MCF 10A (cell line): ENCODE measurements around the gene RABGAP1L. TPM values are rescaled to one million over a fixed set of nuclear protein-coding genes. Genes with fewer than 3 reads are reported as not detected.
"Not testable (repeated sequence)": the region's sequence is repeated elsewhere in the genome, so short reads cannot be mapped to it uniquely, and the experiment has no call there.

ENCODE experiments used
- BruUV-seq: library from RNA; stranded (reverse); fragments of 400-500 nt; replicated peaks from 2 replicates; lab custom pipeline; 2021; lab: Mats Ljungman, UMichigan
- CTCF ChIA-PET: fragments of 300-600 bp; sonication (Branson Sonifier 250); formaldehyde crosslinking; extraction: SDS; loops from one replicate; lab custom pipeline; 2021; ENCODE audit warnings: antibody characterized with exemption, inconsistent platforms; lab: Yijun Ruan, JAX
- POLR2A ChIA-PET: fragments of 300-600, 350-650 bp; sonication (Branson Sonifier 250); formaldehyde crosslinking; extraction: SDS; loops from one replicate; lab custom pipeline; 2020; ENCODE audit warnings: antibody characterized with exemption, inconsistent platforms; lab: Yijun Ruan, JAX
- DNase-seq: peaks from one replicate; pipeline ENCODE4 v3.0.0-alpha.2; 2018; ENCODE audit not compliant: unreplicated experiment
- H3K27ac Mint-ChIP-seq: one replicate; pipeline ENCODE4 v1.8.0; 2022; ENCODE audit warnings: mild to moderate bottlenecking, low read depth, mixed read lengths; ENCODE audit not compliant: unreplicated experiment
- H3K27me3 Mint-ChIP-seq: one replicate; pipeline ENCODE4 v1.8.0; 2022; ENCODE audit warnings: mixed read lengths; ENCODE audit not compliant: insufficient read depth, unreplicated experiment
- H3K36me3 Mint-ChIP-seq: one replicate; pipeline ENCODE4 v1.8.0; 2022; ENCODE audit warnings: mild to moderate bottlenecking, moderate library complexity, mixed read lengths; ENCODE audit not compliant: insufficient read depth, unreplicated experiment
- H3K4me1 Mint-ChIP-seq: one replicate; pipeline ENCODE4 v1.8.0; 2022; ENCODE audit warnings: mixed read lengths; ENCODE audit not compliant: insufficient read depth, unreplicated experiment
- H3K4me3 Mint-ChIP-seq: one replicate; pipeline ENCODE4 v1.8.0; 2022; ENCODE audit warnings: mild to moderate bottlenecking, moderate library complexity, mixed read lengths; ENCODE audit not compliant: unreplicated experiment
- H3K9me3 Mint-ChIP-seq: one replicate; pipeline ENCODE4 v1.8.0; 2022; ENCODE audit warnings: mixed read lengths; ENCODE audit not compliant: unreplicated experiment
- intact Hi-C: fragments of 100-400 bp; cut with micrococcal nuclease; formaldehyde crosslinking; loops from 2 replicates; pipeline ENCODE4 v1.14.1; 2022
- total RNA-seq: library from RNA; stranded (reverse); gene quantifications from 2 replicates; pipeline ENCODE4 v1.2.3, GENCODE V29; 2022
- TF ChIP-seq, protein P1 (sequence below): fragments of 200-600 bp; IDR thresholded peaks from one replicate; pipeline ENCODE4 v1.8.0; 2022; ENCODE audit warnings: antibody characterized with exemption, mild to moderate bottlenecking; ENCODE audit not compliant: unreplicated experiment

Gene RABGAP1L
- total RNA-seq, 1 experiment from 2014 or later, result 18.2 TPM

DNA sequence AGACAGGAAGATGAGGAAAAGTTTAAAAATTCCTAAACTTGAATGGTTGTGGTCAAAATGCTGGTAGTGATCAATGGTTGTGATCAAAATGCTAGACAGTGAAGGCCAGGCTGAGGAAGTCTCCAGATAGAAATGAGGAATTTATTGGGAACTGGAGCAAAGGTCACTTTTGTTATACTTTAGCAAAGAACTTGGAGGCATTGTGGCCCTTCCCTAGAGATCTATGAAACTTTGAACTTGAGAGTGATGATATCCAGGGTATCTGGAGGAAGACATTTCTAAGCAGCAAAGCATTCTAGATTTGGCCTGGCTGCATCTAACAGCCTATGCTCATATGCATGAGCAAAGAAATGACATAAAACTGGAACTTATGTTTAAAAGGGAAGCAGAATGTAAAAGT lies 35.5 kb upstream of the RABGAP1L start:
- H3K27me3 Mint-ChIP-seq, result no peaks in the 10 kb centered on the region
- ChIA-PET CTCF (interaction anchor here (0.6 to 1.9 kb wide), 3 partner anchors 9 to 1514 kb away, joined by 3 to 5 read pairs (median 3); no protein-coding TSS in a partner anchor), POLR2A (no interaction called here)
- peaks cover 7% of the 10 kb centered on the region for H3K9me3 Mint-ChIP-seq
- no peaks in the 10 kb centered on the region for H3K36me3 Mint-ChIP-seq
- H3K27ac Mint-ChIP-seq, result no peak overlapping the region
- intact Hi-C loops, result no loop called here
- TF ChIP-seq, protein P1, sequence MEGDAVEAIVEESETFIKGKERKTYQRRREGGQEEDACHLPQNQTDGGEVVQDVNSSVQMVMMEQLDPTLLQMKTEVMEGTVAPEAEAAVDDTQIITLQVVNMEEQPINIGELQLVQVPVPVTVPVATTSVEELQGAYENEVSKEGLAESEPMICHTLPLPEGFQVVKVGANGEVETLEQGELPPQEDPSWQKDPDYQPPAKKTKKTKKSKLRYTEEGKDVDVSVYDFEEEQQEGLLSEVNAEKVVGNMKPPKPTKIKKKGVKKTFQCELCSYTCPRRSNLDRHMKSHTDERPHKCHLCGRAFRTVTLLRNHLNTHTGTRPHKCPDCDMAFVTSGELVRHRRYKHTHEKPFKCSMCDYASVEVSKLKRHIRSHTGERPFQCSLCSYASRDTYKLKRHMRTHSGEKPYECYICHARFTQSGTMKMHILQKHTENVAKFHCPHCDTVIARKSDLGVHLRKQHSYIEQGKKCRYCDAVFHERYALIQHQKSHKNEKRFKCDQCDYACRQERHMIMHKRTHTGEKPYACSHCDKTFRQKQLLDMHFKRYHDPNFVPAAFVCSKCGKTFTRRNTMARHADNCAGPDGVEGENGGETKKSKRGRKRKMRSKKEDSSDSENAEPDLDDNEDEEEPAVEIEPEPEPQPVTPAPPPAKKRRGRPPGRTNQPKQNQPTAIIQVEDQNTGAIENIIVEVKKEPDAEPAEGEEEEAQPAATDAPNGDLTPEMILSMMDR, result no peak
- no peak for DNase-seq
- no TSS peak for BruUV-seq
- no peak overlapping the region for H3K4me3 Mint-ChIP-seq
- H3K4me1 Mint-ChIP-seq, result no peaks in the 10 kb centered on the region

DNA sequence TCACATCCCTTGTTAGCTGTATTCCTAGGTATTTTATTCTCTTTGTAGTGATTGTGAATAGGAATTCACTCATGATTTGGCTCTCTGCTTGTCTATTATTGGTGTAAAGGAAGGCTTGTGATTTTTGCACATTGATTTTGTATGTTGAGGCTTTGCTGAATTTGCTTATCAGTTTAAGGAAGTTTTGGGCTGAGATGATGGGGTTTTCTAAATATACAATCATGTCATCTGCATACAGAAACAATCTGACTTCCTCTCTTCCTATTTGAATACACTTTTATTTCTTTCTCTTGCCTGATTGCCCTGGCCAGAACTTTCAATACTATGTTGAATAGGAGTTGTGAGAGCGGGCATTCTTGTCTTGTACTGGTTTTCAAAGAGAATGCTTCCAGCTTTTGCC lies 32.1 kb upstream of the RABGAP1L start:
- POLR2A ChIA-PET, intact Hi-C loops, H3K4me3 Mint-ChIP-seq, BruUV-seq, H3K27me3 Mint-ChIP-seq, H3K9me3 Mint-ChIP-seq, H3K36me3 Mint-ChIP-seq, H3K4me1 Mint-ChIP-seq, DNase-seq, H3K27ac Mint-ChIP-seq: not testable (repeated sequence)
- CTCF ChIA-PET, result interaction anchor here (1.3 kb wide), 1 partner anchor 91 kb away, joined by 3 read pairs; no protein-coding TSS in a partner anchor

DNA sequence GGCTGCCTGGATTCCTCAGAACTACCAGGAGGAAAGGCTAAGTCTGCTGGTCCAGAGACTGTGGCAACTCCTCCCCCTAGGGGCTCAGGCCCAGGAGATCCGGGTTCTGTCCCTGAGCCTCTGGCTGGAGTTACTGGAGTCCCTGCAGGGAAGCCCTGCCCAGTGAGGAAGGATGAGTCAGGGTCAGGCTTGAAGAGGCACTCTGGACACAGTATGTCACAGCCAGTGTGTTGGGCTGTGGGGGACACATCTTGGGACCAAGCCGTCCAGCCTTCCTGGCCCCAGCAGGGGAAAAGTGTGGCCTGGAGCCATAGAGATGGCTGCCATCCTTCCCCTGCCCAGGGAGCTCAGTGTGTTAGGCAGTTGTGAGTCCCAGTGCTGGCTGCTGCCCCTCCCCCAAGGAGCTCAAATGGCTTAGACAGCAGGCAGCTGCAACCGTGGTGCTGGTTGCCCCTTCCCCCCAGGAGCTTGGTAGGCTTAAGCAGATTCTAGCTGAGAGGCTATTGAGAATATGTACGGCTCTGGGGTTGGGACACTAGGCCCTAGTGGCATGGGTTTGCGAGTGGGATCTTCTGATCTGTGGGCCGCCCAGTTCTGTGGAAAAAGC lies 28.2 kb upstream of the RABGAP1L start:
- no peaks in the 10 kb centered on the region for H3K9me3 Mint-ChIP-seq
- no peaks in the 10 kb centered on the region for H3K4me1 Mint-ChIP-seq
- no peak overlapping the region for H3K4me3 Mint-ChIP-seq
- H3K36me3 Mint-ChIP-seq, result no peaks in the 10 kb centered on the region
- no TSS peak for BruUV-seq
- CTCF ChIA-PET, result no interaction called here
- DNase-seq, result no peak
- TF ChIP-seq, protein P1, result no peak
- intact Hi-C loops, result no loop called here
- POLR2A ChIA-PET, result no interaction called here
- no peak overlapping the region for H3K27ac Mint-ChIP-seq
- no peaks in the 10 kb centered on the region for H3K27me3 Mint-ChIP-seq

DNA sequence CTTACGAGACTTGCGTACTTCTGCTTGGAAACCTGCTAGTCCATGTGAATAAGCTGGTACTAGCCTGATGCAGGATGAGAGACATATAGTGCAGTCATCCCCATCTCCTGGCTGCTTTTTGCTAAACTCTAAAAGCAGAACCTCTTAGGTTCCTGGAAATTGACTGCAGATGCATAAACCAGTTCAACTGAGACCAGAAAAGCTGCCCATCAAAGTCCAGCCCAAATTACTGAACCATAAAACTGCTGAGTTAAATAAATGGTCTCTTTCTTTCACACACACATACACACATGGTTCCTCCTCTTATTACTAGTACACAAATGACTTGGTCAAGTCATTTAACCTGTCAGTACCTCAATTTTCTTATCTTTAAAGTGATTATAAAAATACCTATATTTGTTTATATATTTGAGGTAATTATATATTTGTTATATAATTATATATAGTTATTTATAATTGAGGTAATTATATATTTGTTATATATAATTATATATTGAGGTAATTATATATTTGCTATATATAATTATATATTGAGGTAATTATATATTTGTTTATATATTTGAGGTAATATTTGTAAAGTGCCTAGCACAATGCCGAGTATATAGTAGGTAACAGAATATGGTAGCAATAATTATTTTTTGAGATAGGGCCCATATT lies 25.2 kb upstream of the RABGAP1L start:
- ChIA-PET CTCF (interaction anchor here (1.2 kb wide), 1 partner anchor 20 kb away, joined by 3 read pairs; no protein-coding TSS in a partner anchor), POLR2A (no interaction called here)
- H3K27ac Mint-ChIP-seq, result no peak overlapping the region
- H3K36me3 Mint-ChIP-seq, result no peaks in the 10 kb centered on the region
- TF ChIP-seq, protein P1, result no peak
- DNase-seq, result no peak
- H3K27me3 Mint-ChIP-seq, result no peaks in the 10 kb centered on the region
- no peaks in the 10 kb centered on the region for H3K9me3 Mint-ChIP-seq
- no peaks in the 10 kb centered on the region for H3K4me1 Mint-ChIP-seq
- BruUV-seq, result no TSS peak
- intact Hi-C loops, result no loop called here
- no peak overlapping the region for H3K4me3 Mint-ChIP-seq
